Ureter (tissue), 1 donor: ENCODE measurements around the gene CAMSAP1. TPM values are rescaled to one million over a fixed set of nuclear protein-coding genes. Genes with fewer than 3 reads are reported as not detected.
"Not testable (repeated sequence)": the region's sequence is repeated elsewhere in the genome, so short reads cannot be mapped to it uniquely, and the experiment has no call there.

Experiments
- DNase-seq: peaks from one replicate; pipeline ENCODE4 v3.0.0-alpha.2; 2020; ENCODE audit warnings: low spot score
- total RNA-seq: library from RNA; stranded (reverse); gene quantifications from one replicate; pipeline ENCODE4 v1.2.4, GENCODE V29; 2023
- donor health status: DM: yes; HTN: yes; CAD: no.

CAMSAP1 gene
- total RNA-seq, 1 donor from 2014 or later: 35.8 TPM

DNA sequence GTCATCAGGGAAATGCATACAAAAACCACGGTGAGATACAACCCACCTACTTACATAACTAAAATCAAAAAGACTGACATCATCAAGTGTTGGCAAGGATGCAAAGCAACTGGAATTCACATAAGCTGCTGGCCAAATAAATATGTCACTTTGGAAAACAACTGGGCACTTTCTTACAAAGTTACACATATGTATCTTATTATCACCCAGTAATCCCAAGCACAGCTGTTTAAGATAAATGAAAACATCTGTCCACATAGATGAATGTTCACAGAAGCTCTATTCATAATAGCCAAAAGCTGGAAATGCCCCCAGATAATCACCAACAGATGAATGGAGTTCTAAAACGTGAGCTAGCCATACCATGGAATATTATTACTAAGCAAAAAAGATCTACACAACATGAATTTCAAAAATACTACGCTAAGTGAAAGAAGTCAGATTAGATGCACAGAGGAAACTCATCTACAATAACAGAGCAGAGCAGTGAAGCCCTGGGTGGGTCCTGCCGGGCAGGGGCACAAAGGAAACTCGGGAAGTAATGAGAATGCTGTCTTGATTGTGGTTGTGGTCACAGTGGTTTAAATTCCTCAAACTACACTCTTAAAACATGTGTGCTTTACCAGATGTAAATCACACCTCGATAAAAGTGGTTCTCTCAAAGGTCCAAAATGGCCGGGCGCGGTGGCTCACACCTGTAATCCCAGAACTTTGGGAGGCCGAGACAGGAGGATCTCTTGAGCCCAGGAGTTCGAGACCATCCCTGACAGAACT is 8.5 kb downstream of the CAMSAP1 start:
- no peak for DNase-seq

DNA sequence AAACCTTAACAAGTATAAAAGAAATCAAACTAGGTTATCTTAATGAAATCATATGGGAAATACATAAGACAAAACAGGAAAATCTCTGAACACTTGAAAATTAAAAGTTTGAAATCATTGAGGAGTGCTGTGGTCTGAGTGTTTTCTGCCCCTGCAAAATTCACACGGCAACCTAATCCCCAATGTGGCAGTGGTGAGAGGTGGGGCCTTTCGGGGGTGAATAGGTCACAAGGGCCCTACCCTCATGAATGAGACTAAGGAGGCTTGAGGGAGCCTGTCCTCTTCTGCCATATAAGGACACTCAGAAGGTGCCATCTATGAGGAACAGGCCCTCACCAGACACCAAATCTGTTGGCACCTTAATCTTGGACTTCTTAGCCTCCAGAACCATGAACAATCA is 10.7 kb downstream of the CAMSAP1 start:
- DNase-seq: no peak

DNA sequence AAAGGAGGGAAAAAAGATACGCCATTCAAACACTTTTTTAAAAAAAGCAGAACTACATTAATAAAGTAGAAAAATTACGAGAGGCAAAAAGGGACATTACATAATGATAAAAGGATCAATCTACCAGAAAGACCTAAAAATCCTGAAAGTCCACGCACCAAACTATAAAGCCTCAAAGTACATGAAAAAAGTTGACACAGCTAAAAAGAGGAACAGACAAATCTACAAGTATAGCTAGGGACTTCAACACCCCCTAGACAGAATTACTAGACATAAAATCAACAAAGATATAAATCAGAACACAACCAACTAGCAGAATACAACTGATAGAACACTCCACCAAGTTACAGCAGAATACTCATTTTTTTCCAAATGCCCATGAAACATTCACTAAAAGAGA is 11.1 kb downstream of the CAMSAP1 start:
- no peak for DNase-seq

DNA sequence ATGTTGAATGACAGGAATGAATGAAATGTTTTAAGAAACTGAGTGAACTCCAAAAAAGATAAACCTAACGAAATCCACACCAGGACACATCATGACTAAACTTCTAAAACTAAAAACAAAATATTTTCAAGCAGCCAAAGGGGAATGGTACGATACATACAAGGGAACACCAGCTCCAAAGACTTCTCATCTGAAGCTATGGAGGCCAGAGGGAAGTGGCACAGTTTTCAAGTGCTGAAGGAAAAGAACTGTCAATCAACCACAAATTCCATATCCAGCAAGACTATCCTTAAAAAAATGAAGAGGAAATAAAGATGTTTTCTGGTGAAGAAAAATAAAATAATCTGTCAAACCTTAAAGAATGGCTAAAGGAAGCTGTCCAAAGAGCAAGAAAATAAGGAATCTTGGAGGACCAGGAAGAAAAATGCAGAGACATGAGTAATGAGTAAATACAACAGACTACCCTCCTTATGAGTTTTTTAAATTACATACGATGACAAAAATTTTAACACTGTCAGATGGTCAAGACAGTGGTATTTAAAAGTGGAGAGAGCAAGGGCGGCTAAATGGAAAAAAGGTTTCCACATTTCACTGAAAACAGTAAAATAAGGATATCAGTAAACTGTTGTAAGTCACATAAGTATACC is 12.0 kb downstream of the CAMSAP1 start:
- DNase-seq: no peak

DNA sequence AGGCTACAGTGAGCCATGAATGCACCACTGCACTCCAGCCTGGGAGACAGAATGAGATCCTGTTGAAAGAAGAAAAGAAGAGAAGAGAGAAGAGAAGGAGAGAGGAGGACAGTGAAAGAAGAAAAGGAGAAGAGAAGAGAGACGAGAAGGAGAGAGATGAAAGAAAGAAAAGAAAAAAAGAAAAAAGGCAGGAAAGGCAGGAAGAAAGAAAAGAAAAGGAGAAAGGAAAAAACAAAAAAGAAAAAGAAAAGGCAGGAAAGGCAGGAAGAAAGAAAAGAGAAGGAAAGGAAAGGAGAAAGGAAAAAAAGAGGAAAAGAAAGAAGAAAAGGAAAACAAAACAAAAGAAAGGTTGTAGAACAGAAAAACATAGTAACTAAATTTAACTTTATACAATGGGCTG is 14.2 kb downstream of the CAMSAP1 start:
- no peak for DNase-seq

DNA sequence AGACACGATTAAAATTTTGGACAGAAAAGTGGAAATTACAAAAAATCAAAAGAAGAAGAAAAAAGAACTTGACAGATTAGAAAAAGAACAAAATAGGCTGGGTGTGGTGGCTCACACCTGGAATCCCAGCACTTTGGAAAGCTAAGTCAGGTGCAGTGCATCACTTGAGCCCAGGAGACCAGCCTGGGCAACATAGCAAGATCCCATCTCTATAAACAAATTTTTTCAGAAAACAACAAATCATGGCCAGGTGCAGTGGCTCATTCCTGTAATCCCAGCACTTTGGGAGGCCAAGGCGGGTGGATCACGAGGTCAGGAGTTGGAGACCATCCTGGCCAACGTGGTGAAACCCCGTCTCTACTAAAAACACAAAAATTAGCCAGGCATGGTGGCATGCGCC is 15.0 kb downstream of the CAMSAP1 start:
- not testable (repeated sequence) for DNase-seq

DNA sequence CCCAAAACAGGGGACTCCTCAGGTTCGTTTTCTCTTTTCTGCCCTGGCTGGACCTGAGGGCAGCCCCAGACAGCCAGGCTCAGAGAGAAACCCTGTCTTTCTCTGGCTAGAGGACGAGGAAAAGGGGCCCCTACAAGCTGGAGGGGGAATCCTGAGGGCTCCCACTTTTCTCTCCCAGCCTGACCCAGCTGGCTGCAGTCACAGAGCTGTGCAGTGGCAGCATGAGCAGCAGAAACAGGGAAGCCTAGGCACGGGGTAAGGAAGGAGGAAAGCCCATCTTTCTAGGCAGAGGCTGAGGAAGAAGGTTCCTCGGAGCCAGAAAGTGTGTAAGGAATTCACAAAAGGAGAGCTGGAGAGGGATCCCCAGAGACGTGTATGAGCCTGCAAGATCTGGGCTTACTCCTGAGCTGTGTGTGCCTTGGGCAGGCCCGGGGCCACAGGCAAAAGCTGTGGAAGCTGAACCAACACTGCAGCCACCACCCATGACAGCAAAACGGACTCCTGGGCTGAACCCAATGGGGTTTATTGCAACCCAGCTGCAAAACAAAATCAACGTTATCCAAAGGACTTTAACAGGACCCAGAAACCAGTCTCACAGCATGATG is 16.2 kb downstream of the CAMSAP1 start:
- DNase-seq: no peak

DNA sequence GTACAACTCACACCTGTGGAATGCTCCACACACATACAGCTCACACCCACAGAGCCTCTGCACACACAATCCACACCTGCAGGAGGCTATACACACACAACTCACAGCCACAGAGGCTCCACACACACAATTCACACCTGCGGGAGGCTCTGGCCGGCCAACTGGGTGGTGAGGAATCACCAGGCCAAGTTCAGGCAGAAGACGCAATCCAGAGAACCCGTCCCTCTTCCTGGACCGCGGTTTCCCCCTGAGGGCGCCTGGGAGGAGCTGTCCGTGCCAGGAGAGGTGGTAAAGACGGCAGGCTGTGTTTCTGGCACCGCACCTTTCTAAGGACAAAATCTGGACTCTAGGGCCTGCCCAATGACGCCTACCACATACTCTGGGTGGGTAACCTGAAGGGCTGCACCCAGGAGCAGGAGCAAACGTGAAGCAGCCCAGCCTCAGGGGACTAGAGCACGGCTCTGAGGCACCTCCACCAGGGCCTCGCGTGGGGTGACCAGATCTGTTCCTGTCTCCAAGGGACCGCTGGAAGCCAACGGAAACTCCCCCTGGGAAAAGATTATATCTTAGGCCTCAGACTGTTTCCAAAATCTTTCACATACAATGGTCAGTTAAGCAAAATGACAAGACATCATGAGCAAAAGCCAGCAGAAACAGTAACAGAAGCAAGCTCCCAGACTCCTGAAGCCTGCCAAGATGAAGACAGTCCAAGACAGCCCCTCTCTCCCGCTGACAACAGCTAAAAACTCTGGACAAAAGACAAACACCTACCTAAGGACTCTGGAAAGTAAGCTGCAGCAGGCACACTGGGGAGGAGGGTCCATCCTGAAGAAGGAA is 16.9 kb downstream of the CAMSAP1 start:
- no peak for DNase-seq

DNA sequence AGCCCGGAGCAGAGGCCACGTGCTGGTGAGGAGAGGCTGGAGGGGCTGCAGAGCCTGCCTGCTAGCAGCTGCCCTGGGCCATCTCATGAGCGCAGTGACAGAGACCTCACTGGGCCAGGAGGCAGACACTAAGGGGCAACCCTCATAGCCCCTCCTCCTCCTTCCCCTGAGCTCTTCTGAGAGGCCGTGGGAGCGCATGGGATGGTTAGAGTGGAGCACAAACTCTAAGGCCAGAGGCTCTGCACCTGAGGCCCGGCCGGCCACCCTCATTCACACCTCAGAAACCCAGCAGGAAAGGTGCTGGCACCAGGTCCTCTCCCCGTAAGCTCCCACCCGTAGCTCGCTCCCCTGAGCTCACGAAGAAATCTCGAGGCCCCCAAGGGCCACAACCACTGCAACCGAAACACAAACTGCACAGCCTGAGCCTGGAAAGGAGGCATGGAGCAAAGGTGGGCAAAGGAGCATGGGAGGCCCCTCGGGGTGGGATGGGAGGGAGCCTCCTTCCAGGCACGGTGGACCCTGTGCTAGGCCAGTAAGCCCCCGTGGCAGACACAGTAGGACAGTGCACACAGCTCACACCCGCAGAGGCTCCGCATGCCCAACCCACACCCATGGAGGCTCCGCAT is 17.7 kb downstream of the CAMSAP1 start:
- DNase-seq: no peak

DNA sequence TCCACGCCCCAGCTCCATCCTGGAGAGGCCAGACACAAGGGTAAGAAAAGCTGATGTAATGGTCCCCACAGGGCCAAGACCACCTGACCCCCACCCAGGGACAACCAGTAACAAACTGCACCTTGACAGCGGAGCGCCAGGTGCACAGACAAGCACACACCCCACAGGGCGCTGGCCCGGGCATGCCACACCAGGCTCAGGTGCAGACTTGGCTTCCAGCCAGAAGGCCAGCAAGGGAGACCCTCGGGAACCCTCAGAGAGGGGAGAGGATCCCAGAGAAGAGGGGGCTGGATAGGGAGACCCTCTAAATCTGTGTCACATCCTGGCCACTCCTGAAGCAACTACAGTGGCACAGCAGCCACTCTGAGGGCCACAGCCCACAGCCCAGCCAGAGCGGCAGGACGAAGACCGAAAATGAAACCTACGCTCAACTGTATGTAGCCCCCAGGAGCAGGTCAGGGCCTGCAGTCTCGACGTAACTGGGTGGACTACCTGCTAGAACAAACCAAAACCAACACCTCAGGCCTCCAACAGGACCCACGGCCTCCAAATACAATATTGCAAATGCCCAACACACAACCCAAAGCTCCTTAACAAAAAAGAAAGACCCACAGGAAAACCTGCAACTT is 18.5 kb downstream of the CAMSAP1 start:
- DNase-seq: no peak

DNA sequence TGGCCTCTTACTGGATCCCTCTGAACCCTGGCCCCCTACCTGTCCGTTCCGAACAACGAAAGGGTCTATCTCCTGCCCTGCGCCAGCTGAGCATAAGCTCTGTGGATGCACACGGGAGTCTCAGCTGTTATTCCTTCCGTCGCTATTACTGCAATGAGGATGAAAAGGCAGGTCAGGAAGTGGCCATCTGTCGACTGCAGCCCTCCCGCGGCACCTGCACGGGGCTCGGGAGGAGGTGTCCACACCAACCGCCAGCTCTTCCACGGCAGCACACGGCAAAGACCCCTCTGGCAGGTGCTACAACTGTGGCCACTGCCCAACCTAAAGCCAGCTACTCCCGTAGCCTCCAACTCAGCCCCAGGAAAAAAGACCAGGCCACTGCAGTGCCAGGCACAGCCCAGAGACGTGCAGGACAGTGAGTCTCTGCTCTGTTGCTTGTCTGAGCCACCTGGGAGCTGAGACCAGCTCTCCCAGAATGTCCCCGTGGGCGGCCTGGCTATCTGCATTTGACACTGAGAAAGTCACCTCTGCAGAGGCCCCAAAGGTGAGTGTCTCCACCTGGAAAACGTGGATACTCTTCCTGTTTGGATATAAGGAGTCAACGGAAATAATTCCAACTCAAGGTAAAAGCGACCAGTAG is 19.1 kb downstream of the CAMSAP1 start:
- no peak for DNase-seq

DNA sequence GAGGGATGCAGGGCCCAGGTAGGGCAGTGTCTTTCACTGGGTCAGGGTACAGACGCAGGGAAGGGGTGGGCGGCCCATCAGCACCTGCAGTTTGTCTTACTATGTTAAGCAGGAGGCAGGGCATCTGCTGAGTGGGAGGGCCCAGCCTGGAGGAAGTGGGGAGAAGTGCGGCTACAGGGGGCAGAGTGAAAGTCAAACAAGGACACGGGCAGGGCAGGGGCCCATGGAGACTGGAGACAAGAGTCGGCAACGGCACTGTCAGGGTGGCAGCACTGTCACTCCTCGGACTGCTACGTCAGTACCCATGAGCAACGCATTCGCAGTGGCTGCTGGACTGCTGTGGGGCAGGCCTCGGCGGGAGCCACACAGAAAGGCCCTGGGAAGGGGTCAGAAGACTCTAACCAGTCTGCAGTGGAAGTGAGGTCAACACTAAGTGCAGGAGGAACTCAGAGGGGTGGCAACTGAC is 19.7 kb downstream of the CAMSAP1 start:
- no peak for DNase-seq

DNA sequence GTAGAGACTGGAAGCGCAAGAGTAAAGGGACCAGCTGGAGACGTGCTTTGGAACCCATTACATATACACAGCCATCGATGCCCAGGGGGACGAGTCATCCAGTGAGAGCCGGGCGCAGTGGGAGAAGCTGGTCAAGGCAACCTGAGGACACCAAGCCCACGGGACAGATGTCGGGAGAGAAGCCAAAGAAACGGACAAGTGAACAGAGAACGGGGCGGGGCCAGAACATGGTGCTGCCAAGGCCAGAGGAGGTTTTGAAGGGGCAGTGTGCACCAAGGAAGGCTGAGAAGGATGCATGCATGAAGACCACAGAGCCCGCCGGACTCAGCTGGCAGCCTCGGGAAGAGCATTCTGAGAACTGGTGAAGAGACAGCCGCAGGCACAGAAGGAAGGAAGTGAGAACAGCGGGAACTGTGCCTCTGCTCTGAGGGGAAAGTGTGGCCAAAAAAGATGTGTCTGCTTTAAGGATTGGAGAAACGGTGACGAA is 20.3 kb downstream of the CAMSAP1 start:
- no peak for DNase-seq

DNA sequence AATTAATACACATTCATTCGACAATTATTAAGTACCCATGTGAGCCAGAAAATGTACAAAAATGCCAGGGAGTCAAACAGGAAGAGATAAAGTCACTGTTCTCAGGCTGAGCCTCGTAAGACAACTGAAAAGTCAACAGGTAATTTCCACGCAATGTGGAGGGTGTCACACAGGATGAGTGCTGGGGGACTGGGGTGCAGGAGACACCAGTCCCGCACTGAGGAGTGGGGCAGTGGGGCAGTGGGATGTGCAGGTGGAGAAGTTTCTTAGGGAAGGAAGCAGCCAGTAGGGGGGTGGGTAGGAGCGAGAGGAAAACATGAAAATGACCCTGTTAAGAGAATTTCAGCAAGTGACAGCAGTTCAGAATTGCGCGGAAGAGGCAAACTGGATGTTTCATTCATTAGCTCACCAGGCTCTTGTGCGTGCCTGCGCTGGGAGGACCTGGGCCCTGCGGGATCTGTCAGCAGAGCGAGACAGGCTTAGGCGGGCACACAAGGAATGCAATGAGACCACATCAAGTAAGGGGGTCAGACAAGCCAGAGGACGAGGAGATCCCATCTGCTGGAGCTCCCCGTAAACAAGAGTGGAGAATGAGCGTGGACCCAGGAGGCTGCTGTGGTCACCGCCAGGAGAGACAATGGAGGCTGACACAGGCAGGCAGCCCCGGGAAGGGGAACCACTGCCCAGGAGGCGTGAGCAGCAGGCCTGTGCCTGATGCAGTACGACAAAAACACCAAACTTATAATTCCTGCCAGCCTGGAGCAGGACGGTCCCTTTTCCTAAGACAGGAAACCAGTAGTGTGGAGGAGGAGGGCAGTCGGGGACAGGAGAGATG is 21.0 kb downstream of the CAMSAP1 start:
- no peak for DNase-seq

DNA sequence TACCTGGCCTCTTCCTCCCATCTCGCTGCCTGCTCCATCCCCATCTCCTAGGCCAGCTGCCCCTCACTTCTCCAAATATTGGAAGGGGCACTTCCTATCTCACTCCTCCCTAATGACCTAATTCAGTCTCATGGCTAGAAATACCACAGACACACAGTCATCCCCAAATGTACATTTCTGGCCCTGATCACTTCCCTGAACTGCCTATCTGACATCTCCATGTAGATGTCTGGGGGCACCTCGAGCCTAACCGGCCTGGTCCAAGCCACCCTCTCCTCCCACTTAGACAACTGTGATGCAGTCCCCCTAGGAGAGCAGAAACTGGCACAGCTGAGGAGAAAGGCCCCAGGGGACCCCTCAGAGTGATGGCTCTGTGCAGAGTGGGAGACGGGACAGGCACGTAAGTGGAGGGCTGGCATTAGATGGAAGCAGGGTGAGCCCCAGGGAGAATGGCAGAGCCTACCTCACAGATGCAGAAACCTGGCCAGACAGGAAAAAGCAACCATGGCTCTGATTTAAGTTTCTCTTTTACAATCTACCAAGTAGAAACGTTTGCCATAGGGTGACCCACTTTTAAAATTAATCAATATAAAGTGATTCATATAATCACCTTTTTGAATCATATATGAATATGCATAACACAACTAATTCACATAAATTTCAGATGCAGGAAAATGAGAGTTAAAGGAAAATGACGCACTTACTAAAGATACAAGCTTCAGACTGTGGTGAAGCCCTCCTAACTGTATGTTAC is 22.1 kb downstream of the CAMSAP1 start:
- no peak for DNase-seq

DNA sequence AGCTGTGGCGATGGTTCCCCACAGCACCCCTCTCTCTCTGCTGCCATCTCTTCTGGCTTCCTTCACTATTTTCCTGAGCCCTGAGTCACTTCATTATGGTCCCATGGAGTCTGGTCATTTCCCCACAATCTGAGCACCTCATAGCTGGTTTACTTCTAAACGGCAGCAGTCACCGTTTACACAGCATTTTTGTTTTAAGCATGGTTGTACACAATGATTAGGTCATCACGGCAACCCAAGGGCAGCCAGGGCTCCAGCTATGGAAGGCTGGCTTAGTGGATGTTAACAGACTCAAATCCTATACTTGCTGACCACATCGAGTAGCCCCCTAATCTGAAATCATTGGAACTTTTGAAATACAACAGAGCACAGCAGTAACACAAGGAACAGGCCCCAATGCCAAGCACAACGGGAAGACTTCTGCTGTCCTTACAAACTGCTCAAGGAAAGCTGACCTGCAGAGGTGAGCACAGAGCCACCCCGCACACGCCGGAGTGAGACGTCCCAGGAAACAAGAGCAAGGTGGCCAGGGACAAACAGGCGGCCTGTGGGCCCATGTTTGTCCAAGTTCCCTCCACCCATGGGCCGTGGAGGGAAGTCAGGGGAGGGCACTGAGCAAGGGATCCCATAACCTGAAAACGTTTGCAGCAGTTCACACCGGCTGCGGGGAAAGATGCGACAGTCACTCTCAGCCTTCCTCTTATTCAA is 22.9 kb downstream of the CAMSAP1 start:
- no peak for DNase-seq

DNA sequence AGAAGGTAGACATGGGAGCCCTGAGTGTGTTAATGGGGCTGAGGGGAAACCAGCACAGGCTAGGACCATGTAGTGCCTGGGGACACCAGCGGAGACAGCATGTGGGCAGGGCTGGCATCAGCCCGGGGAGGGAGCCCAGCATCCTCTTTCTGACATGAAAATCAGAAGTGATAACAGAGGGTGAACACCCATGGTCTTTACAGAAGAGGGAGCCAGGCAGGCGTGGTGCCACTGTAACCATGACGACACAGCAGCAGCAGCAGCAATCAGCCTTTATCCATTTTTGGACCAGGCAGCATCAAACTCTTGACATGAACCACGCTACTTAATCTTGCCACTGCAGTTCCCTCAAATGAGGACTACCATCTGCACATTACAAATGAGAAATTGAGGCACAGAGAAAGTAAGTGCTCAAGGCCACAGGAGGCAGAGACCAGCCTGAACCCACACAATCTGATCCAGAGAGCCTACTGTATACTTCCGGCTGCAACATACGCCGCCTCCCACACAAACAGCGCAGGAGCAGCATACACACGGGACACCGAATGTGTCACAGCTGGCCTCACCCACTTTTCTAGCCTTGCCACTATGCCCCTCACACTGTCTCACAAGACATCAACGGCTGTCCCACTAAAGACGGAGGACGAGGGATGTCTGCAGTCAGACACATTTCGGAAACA is 23.8 kb downstream of the CAMSAP1 start:
- no peak for DNase-seq

DNA sequence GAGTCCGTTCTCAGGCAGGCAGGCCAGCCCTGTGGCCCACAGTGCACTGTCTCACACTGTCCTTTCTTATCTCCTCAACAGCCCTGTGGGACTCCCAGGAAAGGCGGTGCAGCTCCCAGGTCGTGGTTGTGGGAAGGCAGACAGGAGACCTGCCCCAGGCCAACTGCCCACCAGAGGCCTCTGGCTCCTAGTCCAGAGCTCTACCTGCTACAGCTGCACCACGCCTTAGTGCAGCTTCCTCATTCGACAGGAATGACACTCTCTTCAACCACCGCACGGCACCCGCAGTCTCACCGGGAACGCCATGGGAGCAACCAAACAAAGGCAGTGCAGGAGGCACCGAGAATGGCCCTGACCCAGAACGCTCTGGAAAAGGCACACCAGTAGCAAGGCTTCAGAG is 25.3 kb downstream of the CAMSAP1 start:
- DNase-seq: no peak
